Activated CD8-positive, alpha-beta memory T cell treated with anti-CD3 and anti-CD28 coated beads for 36 hours (primary cell): ENCODE data around the gene PTPRT. TPM values are rescaled to one million over a fixed set of nuclear protein-coding genes. Genes with fewer than 3 reads are reported as not detected.

Source experiments
- CTCF ChIA-PET: fragments of 350-600 bp; sonication (Branson Sonifier 250); formaldehyde crosslinking; loops from one replicate; lab custom pipeline; 2021; ENCODE audit warnings: antibody characterized with exemption; lab: Charles Lee
- POLR2A ChIA-PET: fragments of 350-600 bp; sonication (Branson Sonifier 250); formaldehyde crosslinking; loops from one replicate; lab custom pipeline; 2021; ENCODE audit warnings: antibody characterized with exemption; lab: Charles Lee
- total RNA-seq, 2 experiments: library from RNA; stranded (reverse); gene quantifications; one replicate each; pipeline ENCODE4 v1.2.3, GENCODE V29; 2021

The PTPRT gene
- not detected for total RNA-seq

- POLR2A ChIA-PET: no interaction called here
- CTCF ChIA-PET: no interaction called here
These were observed at the start of gene PTPRT for GRCh38 chr20:43189554-43190331. Gene PTPRT (minus strand): TSS chr20:43189906. CDS start chr20:43189733, 173 bp downstream.

DNA sequence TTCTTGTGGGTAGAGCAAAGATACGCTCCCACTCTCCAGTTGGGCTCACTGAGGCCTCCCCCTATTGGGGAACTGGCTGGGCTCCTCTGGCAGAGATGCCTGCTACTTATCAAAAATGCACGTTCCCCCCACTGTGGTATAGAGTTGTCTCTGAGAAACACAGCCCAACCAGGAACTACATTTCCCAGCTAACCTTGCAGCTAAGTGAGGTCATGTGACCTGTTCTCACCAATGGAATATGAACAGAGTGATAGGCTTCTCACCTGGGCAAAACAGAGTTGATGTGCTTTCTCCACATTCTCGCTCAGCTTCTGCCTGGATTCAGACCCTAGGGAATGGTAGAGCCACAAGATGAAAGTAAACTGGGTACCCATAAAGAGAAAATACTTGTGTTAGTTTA, 49.1 kb upstream of the PTPRT start:
- CTCF ChIA-PET: no interaction called here

GRCh38 chr20:43238266-43238665, 48.6 kb upstream of the PTPRT start:
- ChIA-PET POLR2A (no interaction called here), CTCF (no interaction called here)

More for the DNA sequence above, 49.1 kb upstream of the PTPRT start:
- POLR2A ChIA-PET: no interaction called here

- ChIA-PET CTCF (no interaction called here), POLR2A (no interaction called here)
These were observed 48.0 kb upstream of the PTPRT start for GRCh38 chr20:43237651-43238168.

GRCh38 chr20:43235998-43236397, 46.3 kb upstream of the PTPRT start:
- CTCF ChIA-PET: no interaction called here
- POLR2A ChIA-PET: interaction anchor here (0.6 kb wide), 1 partner anchor 54 kb away, joined by 5 read pairs; no protein-coding TSS in a partner anchor

DNA sequence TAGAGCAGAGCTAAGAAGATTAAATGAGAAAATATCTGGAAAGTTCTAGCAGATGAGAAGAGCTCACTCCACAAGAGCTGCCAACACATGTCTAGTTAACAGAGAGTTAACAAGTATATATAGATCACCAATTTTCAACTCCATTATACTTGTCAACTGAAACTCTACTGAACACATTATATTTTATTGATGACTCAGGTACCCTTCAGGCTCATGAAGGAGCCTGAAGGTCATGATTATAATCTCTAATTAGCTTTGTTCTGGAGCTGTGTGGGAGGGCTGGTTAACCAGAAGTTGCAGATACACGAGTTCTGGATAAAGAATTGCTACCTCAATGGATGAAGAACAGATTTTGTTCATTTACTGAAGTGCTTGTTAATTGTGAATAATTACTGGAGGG, 42.1 kb upstream of the PTPRT start:
- ChIA-PET POLR2A (no interaction called here), CTCF (no interaction called here)

GRCh38 chr20:43229696-43230095, 40.0 kb upstream of the PTPRT start:
- ChIA-PET POLR2A (no interaction called here), CTCF (interaction anchor here (0.6 kb wide), 1 partner anchor 362 kb away, joined by 3 read pairs; no protein-coding TSS in a partner anchor)

GRCh38 chr20:43220612-43221011, 30.9 kb upstream of the PTPRT start:
- CTCF ChIA-PET: interaction anchor here (0.7 kb wide), 1 partner anchor 190 kb away, joined by 3 read pairs; no protein-coding TSS in a partner anchor
- POLR2A ChIA-PET: no interaction called here

DNA sequence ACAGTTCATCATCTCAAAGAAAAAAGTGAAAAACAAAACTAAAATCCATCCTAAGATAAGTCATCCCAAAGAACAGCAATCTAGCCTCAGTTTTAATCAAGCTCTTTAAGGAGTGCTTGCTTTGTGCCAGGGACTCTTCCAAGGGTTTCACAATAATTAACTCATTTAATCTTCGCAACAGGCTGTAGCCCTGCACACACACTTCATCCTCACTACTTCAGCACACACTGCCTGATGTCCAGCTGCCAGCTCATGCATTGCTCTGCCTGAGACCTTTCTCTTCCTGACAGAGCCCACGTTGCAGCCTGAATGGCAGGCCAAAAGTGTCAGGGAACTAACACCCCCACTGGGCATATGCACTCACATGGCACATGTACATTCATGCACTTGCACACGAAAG, 21.2 kb upstream of the PTPRT start:
- POLR2A ChIA-PET: no interaction called here
- CTCF ChIA-PET: no interaction called here

- CTCF ChIA-PET: no interaction called here
- POLR2A ChIA-PET: no interaction called here
These were observed 20.1 kb upstream of the PTPRT start for GRCh38 chr20:43209831-43210230.

- POLR2A ChIA-PET: no interaction called here
- CTCF ChIA-PET: no interaction called here
These were observed 16.0 kb upstream of the PTPRT start for GRCh38 chr20:43205699-43206098.

GRCh38 chr20:43202100-43202499, 12.4 kb upstream of the PTPRT start:
- CTCF ChIA-PET: no interaction called here

DNA sequence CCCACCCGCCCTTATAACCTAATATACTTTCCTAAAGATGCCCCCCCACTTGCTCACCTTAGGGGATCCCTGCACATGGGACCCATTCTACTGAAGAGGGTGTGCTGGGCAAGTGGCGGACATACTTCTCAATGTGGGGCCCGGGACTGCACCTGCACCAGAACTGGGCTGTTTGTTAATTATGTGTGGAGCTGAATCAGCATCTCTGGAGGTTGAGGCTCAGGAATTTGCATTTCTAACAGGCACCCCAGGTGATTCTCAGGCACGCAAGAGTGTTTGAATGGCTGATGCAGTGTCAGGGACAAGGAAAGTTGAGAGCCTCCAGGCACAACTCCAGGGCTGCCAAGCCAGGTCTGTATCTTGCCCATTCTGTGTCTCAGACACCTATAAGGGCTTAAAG, 8.9 kb upstream of the PTPRT start:
- POLR2A ChIA-PET: no interaction called here
- CTCF ChIA-PET: no interaction called here

More at GRCh38 chr20:43202100-43202499, 12.4 kb upstream of the PTPRT start:
- POLR2A ChIA-PET: no interaction called here

- POLR2A ChIA-PET: no interaction called here
- CTCF ChIA-PET: no interaction called here
These were observed 6.5 kb upstream of the PTPRT start for GRCh38 chr20:43196243-43196642.

DNA sequence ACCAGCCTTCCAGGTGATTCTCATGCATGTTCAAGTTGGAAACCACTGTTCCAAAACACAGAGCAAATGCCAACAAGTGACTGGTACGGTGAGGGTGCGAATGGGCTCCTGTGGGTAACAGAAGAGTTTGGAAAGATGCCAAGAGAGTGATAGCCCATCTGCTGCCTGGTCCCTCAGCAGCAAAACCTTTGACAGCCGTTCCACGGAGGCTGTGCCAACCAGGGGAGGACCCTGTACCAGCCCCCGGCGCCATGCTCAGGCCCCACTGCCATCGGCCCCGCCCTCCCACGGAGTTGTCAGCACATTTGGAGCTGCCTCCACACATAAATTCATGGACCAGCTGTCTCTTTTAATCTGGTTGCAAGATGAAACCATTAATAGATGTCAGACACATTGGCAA, 4.4 kb upstream of the PTPRT start:
- ChIA-PET POLR2A (no interaction called here), CTCF (no interaction called here)

DNA sequence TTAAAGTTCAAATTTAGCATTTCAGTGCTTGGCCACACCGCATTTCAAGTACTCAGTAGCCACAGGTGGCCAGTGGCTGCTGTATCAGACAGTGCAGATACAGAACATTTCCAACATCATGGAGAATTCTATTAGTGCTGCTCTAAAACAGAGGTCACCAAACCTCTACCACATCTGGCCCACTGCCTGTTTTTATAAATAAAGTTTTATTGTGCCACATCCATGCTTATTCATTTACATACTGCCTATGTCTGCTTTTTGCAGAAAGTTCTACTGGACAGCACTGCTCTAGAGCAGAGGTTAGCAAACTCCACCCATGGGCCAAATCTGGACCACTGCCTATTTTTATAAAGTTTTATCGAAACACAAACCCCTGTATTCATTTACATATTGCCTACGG, 3.7 kb upstream of the PTPRT start:
- ChIA-PET POLR2A (no interaction called here), CTCF (no interaction called here)

- CTCF ChIA-PET: no interaction called here
- POLR2A ChIA-PET: no interaction called here
These were observed 2.5 kb upstream of the PTPRT start for GRCh38 chr20:43191946-43192863.

GRCh38 chr20:43191143-43191542, 1.4 kb upstream of the PTPRT start:
- CTCF ChIA-PET: no interaction called here

GRCh38 chr20:43190332-43190953, 737 bp upstream of the PTPRT start:
- CTCF ChIA-PET: no interaction called here
- POLR2A ChIA-PET: no interaction called here

More at GRCh38 chr20:43191143-43191542, 1.4 kb upstream of the PTPRT start:
- POLR2A ChIA-PET: no interaction called here
